Ascending aorta (tissue), 2 donors: ENCODE measurements around the gene NDNF. TPM values are rescaled to one million over a fixed set of nuclear protein-coding genes. Genes with fewer than 3 reads are reported as not detected.

Source experiments
- DNase-seq, 2 donors: peaks; one replicate each; pipeline ENCODE4 v3.0.0-alpha.2; 2019; ENCODE audit warnings: low spot score in 2 of 2
- H3K27ac ChIP-seq, 2 donors: fragments of 200-600 bp; sonication (generic); one replicate each; pipeline ENCODE4 v1.5.1; 2016 to 2017; ENCODE audit warnings: mild to moderate bottlenecking in 1 of 2
- H3K27me3 ChIP-seq: fragments of 200-600 bp; sonication (generic); one replicate; pipeline ENCODE4 v1.5.1; 2017
- H3K36me3 ChIP-seq, 2 donors: fragments of 200-600 bp; sonication (generic); one replicate each; pipeline ENCODE4 v1.5.1; 2016
- H3K4me1 ChIP-seq, 2 donors: fragments of 200-600 bp; sonication (generic); one replicate each; pipeline ENCODE4 v1.5.1; 2016 to 2017; ENCODE audit warnings: mild to moderate bottlenecking in 1 of 2
- H3K4me3 ChIP-seq, 2 donors: fragments of 200-600 bp; sonication (generic); one replicate each; pipeline ENCODE4 v1.5.1; 2016 to 2017; ENCODE audit warnings: mild to moderate bottlenecking in 1 of 2
- H3K9me3 ChIP-seq, 2 donors: fragments of 200-600 bp; sonication (generic); one replicate each; pipeline ENCODE4 v1.5.1; 2016
- intact Hi-C: fragments of 100-400 bp; cut with DNase I; formaldehyde crosslinking; loops from one replicate; pipeline ENCODE4 v1.15.1; 2023
- total RNA-seq: library from RNA; depleted of rRNA; stranded (reverse); fragments of >200 nt; gene quantifications from one replicate; pipeline ENCODE4 v1.1.0, GENCODE V29; 2016
- TF ChIP-seq, protein P1 (sequence below), 3 experiments: fragments of 200-600 bp in 2 of 3; fragments of 450-650 bp in 1 of 3; sonication (generic) in 2 of 3; IDR thresholded peaks; one replicate each; pipeline ENCODE4 v1.5.1; 2016 to 2019; ENCODE audit warnings: antibody characterized with exemption in 3 of 3, mild to moderate bottlenecking in 1 of 3, moderate library complexity in 1 of 3

The NDNF gene
- total RNA-seq, 1 donor from 2014 or later: 1.9 TPM

DNA sequence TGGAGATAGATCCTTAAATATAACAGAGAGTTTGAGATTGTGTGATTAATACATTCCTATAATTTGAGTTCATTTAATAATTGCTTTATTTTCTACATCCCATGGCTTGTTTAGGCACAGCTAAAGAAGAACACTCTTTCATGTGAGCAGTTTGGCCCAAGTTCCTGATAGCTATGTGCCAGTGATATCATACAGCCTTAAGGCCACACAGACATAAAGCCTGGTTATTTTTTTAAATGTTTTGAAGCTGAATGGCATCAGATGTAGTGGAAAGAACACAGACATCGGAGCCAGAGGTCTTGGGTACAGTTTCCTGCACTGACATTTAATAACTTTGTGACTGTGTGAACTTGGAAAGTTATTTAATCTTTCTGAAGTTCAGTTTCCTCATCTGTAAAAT lies 7.0 kb upstream of the NDNF start:
- H3K4me3 ChIP-seq: no peak overlapping the region
- no peak for DNase-seq
- H3K36me3 ChIP-seq: no peaks in the 10 kb centered on the region
- no peaks in the 10 kb centered on the region for H3K9me3 ChIP-seq
- H3K4me1 ChIP-seq: no peaks in the 10 kb centered on the region
- TF ChIP-seq, protein P1, sequence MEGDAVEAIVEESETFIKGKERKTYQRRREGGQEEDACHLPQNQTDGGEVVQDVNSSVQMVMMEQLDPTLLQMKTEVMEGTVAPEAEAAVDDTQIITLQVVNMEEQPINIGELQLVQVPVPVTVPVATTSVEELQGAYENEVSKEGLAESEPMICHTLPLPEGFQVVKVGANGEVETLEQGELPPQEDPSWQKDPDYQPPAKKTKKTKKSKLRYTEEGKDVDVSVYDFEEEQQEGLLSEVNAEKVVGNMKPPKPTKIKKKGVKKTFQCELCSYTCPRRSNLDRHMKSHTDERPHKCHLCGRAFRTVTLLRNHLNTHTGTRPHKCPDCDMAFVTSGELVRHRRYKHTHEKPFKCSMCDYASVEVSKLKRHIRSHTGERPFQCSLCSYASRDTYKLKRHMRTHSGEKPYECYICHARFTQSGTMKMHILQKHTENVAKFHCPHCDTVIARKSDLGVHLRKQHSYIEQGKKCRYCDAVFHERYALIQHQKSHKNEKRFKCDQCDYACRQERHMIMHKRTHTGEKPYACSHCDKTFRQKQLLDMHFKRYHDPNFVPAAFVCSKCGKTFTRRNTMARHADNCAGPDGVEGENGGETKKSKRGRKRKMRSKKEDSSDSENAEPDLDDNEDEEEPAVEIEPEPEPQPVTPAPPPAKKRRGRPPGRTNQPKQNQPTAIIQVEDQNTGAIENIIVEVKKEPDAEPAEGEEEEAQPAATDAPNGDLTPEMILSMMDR (IDR thresholded peaks at IDR 0.05): no peak
- intact Hi-C loops: no loop called here
- no peak overlapping the region for H3K27ac ChIP-seq
- H3K27me3 ChIP-seq: no peaks in the 10 kb centered on the region

- Histone ChIP-seq H3K36me3 (no peaks in the 10 kb centered on the region), H3K4me1 (peaks cover 0 to 4% of the 10 kb centered on the region in 2 donors), H3K27ac (no peak overlapping the region), H3K4me3 (no peak overlapping the region), H3K9me3 (no peaks in the 10 kb centered on the region), H3K27me3 (no peaks in the 10 kb centered on the region)
- DNase-seq: no peak
- TF ChIP-seq, protein P1 (IDR thresholded peaks at IDR 0.05): no peak
- intact Hi-C loops: no loop called here
Measured at GRCh38 chr4:121077496-121077895, 5.2 kb upstream of the NDNF start.

DNA sequence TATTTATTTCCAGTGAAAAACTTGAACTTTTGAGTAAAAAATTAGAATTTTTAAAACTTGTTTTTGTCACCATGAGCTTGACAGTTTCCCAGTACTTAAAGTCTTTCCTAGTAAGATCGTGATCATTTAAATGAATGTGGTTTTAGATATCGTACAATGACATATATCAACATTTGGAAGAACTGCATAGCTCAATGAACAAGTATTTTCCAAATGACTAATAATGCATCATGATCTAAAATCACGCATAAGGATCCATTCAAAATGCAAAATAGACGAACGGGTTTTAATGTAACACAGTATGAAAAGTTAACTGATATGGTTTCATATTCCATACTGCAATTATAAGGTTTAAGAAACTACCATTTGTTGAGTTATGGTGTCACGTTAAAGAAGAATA lies 4.1 kb upstream of the NDNF start:
- intact Hi-C loops: no loop called here
- H3K27ac ChIP-seq: no peak overlapping the region
- no peaks in the 10 kb centered on the region for H3K36me3 ChIP-seq
- H3K27me3 ChIP-seq: no peaks in the 10 kb centered on the region
- TF ChIP-seq, protein P1 (IDR thresholded peaks at IDR 0.05): no peak
- H3K4me1 ChIP-seq: peaks cover 5 to 8% of the 10 kb centered on the region in 2 donors
- no peak overlapping the region for H3K4me3 ChIP-seq
- no peak for DNase-seq
- no peaks in the 10 kb centered on the region for H3K9me3 ChIP-seq

GRCh38 chr4:121073672-121074381 lies 1.5 kb upstream of the NDNF start:
- H3K4me1 ChIP-seq: peaks cover 5 to 12% of the 10 kb centered on the region in 2 donors
- H3K27ac ChIP-seq: no peak overlapping the region
- no peaks in the 10 kb centered on the region for H3K9me3 ChIP-seq
- no peaks in the 10 kb centered on the region for H3K36me3 ChIP-seq
- H3K27me3 ChIP-seq: no peaks in the 10 kb centered on the region
- DNase-seq: no peak
- TF ChIP-seq, protein P1 (IDR thresholded peaks at IDR 0.05): no peak
- no peak overlapping the region for H3K4me3 ChIP-seq
- intact Hi-C loops: loop anchor here (5.0 kb wide), 1 partner anchor 152 kb away; the partner anchor contains the start of gene PRDM5

DNA sequence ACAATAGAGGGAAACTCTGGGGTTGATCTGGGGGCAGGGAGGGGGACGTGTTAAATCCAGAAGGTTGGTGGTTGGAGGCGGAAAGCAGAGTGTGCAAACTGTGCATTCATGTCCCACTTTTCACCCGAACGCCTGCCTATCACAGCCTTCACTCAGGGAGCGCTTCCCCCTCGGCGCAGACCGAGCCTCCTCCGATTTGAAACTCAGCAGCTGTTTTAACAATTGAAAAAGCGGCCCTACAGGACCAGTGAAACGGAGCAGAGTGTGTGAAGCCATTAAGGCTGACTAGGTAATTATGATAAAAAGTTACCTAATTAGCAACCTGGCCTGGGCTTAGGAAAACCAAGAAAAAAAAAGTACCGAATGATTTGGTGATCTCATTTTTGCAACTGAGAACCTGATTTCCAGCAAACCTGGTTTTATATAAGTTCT lies 685 bp upstream of the NDNF start:
- Histone ChIP-seq H3K27me3 (no peaks in the 10 kb centered on the region), H3K4me1 (peaks cover 5 to 12% of the 10 kb centered on the region in 2 donors), H3K27ac (no peak overlapping the region), H3K4me3 (peak overlapping the region; percentile 64 to 86), H3K36me3 (no peaks in the 10 kb centered on the region), H3K9me3 (no peaks in the 10 kb centered on the region)
- no peak for DNase-seq
- intact Hi-C loops: loop anchor here (5.0 kb wide), 1 partner anchor 151 kb away; the partner anchor contains the start of gene PRDM5
- TF ChIP-seq, protein P1 (IDR thresholded peaks at IDR 0.05): no peak
